ES-I3 (cell line): ENCODE results near the gene SLC25A2.

Experiments used
- H3K36me3 ChIP-seq: 2 replicates; pipeline ENCODE4 v1.6.1; 2013; ENCODE audit warnings: mild to moderate bottlenecking, low read length, control low read depth, moderate library complexity; ENCODE audit not compliant: insufficient read depth
- H3K4me1 ChIP-seq: 2 replicates; pipeline ENCODE4 v1.6.1; 2013; ENCODE audit warnings: mild to moderate bottlenecking, control low read depth, low read length; ENCODE audit not compliant: insufficient read depth
- H3K9ac ChIP-seq: 2 replicates; pipeline ENCODE4 v1.6.1; 2013; ENCODE audit warnings: low read depth, mild to moderate bottlenecking, low read length, moderate library complexity
- H3K9me3 ChIP-seq: 2 replicates; pipeline ENCODE4 v1.6.1; 2013; ENCODE audit warnings: mild to moderate bottlenecking, low read length, moderate library complexity; ENCODE audit not compliant: control insufficient read depth, insufficient read depth

The SLC25A2 gene

GRCh38 chr5:141258464-141258863, 45.4 kb downstream of the SLC25A2 start:
- H3K9me3 ChIP-seq, result peaks cover 27% of the 10 kb centered on the region
- H3K9ac ChIP-seq, result no peak overlapping the region
- H3K4me1 ChIP-seq, result no peaks in the 10 kb centered on the region
- H3K36me3 ChIP-seq, result no peaks in the 10 kb centered on the region
